Stimulated activated CD8-positive, alpha-beta memory T cell treated with anti-CD3 and anti-CD28 coated beads, Interleukin-4, amount 100 ng/mL, for 1 hour (primary cell): ENCODE measurements around the gene AKAP5.

Source experiments
- DNase-seq, 2 donors: peaks; one replicate each; pipeline ENCODE4 v3.0.0-alpha.2; 2020; ENCODE audit warnings: low read depth in 2 of 2, low spot score in 1 of 2

AKAP5 gene

GRCh38 chr14:64459405-64460136 is 5.7 kb upstream of the AKAP5 start:
- no peak for DNase-seq

GRCh38 chr14:64461221-64461620 is 4.1 kb upstream of the AKAP5 start:
- no peak for DNase-seq

- no peak for DNase-seq
These were observed 2.1 kb upstream of the AKAP5 start for GRCh38 chr14:64463195-64463594.

GRCh38 chr14:64463873-64464272 is 1.4 kb upstream of the AKAP5 start:
- DNase-seq: no peak

GRCh38 chr14:64464651-64465050 is 648 bp upstream of the AKAP5 start:
- no peak for DNase-seq

- DNase-seq: no peak
These were observed 694 bp downstream of the AKAP5 start for GRCh38 chr14:64465831-64466554.

GRCh38 chr14:64467101-64467500 is 1.8 kb downstream of the AKAP5 start:
- no peak for DNase-seq

GRCh38 chr14:64467566-64467965 is 2.3 kb downstream of the AKAP5 start:
- no peak for DNase-seq

GRCh38 chr14:64468451-64468850 is 3.2 kb downstream of the AKAP5 start:
- no peak for DNase-seq

GRCh38 chr14:64474041-64474440 is 8.7 kb downstream of the AKAP5 start:
- DNase-seq: no peak

GRCh38 chr14:64474698-64475097 is 9.4 kb downstream of the AKAP5 start:
- DNase-seq: no peak

GRCh38 chr14:64475585-64476273 is 10.4 kb downstream of the AKAP5 start:
- DNase-seq: no peak

GRCh38 chr14:64476438-64476837 is 11.1 kb downstream of the AKAP5 start:
- DNase-seq: no peak

GRCh38 chr14:64478634-64479250 is 13.4 kb downstream of the AKAP5 start:
- no peak for DNase-seq

GRCh38 chr14:64488590-64489099 is 23.3 kb downstream of the AKAP5 start:
- no peak for DNase-seq

GRCh38 chr14:64491637-64492036 is 26.3 kb downstream of the AKAP5 start:
- no peak for DNase-seq

- DNase-seq: no peak
These were observed 28.2 kb downstream of the AKAP5 start for GRCh38 chr14:64493455-64493854.

- DNase-seq: no peak
These were observed 30.0 kb downstream of the AKAP5 start for GRCh38 chr14:64495252-64495651.

GRCh38 chr14:64496764-64497163 is 31.5 kb downstream of the AKAP5 start:
- DNase-seq: no peak

GRCh38 chr14:64500088-64500487 is 34.8 kb downstream of the AKAP5 start:
- DNase-seq: no peak

GRCh38 chr14:64501411-64502171 is 36.3 kb downstream of the AKAP5 start:
- DNase-seq: no peak
